ENCODE results near the gene RELT. TPM values are rescaled to one million over a fixed set of nuclear protein-coding genes. Genes with fewer than 3 reads are reported as not detected.
A peak's percentile ranks its signal among the peaks of the same experiment; 100 is the strongest.

Gene RELT
- total RNA-seq, 1 experiment from 2014 or later: 24.5 TPM

DNA sequence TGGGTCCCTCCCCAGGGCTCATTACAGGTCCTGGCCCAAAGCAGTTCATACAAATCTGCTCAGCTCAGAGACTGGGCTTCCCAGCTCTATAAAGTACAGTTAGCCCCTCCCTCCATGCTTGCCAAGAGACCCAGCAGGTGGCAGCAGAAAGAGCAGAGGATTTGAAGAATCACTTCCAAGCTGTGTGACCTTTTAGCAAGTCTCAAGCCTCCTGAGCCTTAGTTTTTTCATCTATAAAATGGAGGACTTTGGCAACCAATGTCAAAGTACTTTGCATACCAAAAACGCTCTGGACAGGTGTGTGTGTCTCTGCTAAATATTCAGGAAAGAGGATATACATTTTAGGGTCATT is 26.6 kb downstream of the RELT start:
- Histone ChIP-seq H3K4me2 (ENCODE audit: low read length) (no peak overlapping the region), H3K9me3 (ENCODE audit: low read length) (no peaks in the 10 kb centered on the region), H3K79me2 (ENCODE audit: low read length) (no peaks in the 10 kb centered on the region), H2AFZ (ENCODE audit: low read length) (no peak overlapping the region), H3K4me1 (ENCODE audit: insufficient read depth, low read length) (no peaks in the 10 kb centered on the region), H3K9ac (ENCODE audit: low read length) (no peak overlapping the region), H3K36me3 (ENCODE audit: low read depth, low read length) (0 out of 2 replicates have a peak, but pooled peaks cover 2% of the 10 kb centered on the region), H3K9me2 (replicated peaks; ENCODE audit: low read length) (no peaks in the 10 kb centered on the region), H3F3A (ENCODE audit: low read length, unreplicated experiment) (no peaks in the 10 kb centered on the region), H4K20me1 (ENCODE audit: low read length) (no peaks in the 10 kb centered on the region), H3K27ac (ENCODE audit: low read length) (no peak overlapping the region), H3K4me3 (ENCODE audit: low read length) (no peak overlapping the region), H3K27me3 (ENCODE audit: low read length) (no peaks in the 10 kb centered on the region)
- TF ChIP-seq EZH2 (IDR thresholded peaks at IDR 0.05; ENCODE audit: low read length, unreplicated experiment) (no peak), EZH2phosphoT487 (IDR thresholded peaks at IDR 0.05; ENCODE audit: borderline replicate concordance, low read length) (no peak), CTCF (conservative IDR thresholded peaks at IDR 0.05; ENCODE audit: low read depth, low read length) (peak; percentile 68)
- POLR2A ChIA-PET (ENCODE audit: unreplicated experiment): no interaction called here
- BruUV-seq (replicated peaks): no TSS peak
- DNase-seq: peak; percentile 56
- intact Hi-C loops (cut with micrococcal nuclease): loop anchor here (2.0 kb wide), 1 partner anchor 258 kb away; no protein-coding TSS in a partner anchor
- peak; percentile 70 for ATAC-seq
- CTCF ChIA-PET: interaction anchor here (0.8 to 1.2 kb wide), 3 partner anchors 52 to 258 kb away, joined by 6 to 9 read pairs (median 7); no protein-coding TSS in a partner anchor

DNA sequence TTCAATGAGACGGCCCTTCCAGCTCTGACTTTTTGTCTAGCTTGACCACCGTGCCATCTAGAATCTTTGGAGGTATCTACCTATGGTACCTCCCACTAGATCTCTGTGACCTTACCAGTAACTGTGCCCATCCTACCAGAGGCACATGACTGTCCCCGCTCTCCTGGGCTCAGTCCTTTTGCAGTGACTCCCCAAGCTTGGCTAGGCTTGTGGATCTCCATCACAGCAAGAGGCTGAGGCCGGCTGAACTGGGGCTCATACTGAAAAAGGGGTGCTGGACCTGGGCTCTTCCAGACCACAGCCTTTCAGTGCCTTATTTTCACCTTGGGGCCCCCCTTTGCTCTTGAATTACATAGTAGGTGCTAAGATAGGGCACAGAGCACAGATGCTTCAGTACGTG is 27.3 kb downstream of the RELT start:
- intact Hi-C loops (cut with micrococcal nuclease): loop anchor here (2.0 kb wide), 1 partner anchor 257 kb away; no protein-coding TSS in a partner anchor
- ChIA-PET POLR2A (ENCODE audit: unreplicated experiment) (no interaction called here), CTCF (interaction anchor here (1.2 kb wide), 1 partner anchor 222 kb away, joined by 6 read pairs; no protein-coding TSS in a partner anchor)
- ATAC-seq (no peak), DNase-seq (no peak)
- Histone ChIP-seq H4K20me1 (ENCODE audit: low read length) (no peaks in the 10 kb centered on the region), H3K27ac (ENCODE audit: low read length) (no peak overlapping the region), H3K9ac (ENCODE audit: low read length) (no peak overlapping the region), H2AFZ (ENCODE audit: low read length) (no peak overlapping the region), H3K4me1 (ENCODE audit: insufficient read depth, low read length) (no peaks in the 10 kb centered on the region), H3K9me2 (replicated peaks; ENCODE audit: low read length) (no peaks in the 10 kb centered on the region), H3K79me2 (ENCODE audit: low read length) (no peaks in the 10 kb centered on the region), H3K27me3 (ENCODE audit: low read length) (no peaks in the 10 kb centered on the region), H3K36me3 (ENCODE audit: low read depth, low read length) (0 out of 2 replicates have a peak, but pooled peaks cover 2% of the 10 kb centered on the region), H3F3A (ENCODE audit: low read length, unreplicated experiment) (no peaks in the 10 kb centered on the region), H3K4me3 (ENCODE audit: low read length) (no peak overlapping the region), H3K9me3 (ENCODE audit: low read length) (no peaks in the 10 kb centered on the region), H3K4me2 (ENCODE audit: low read length) (no peak overlapping the region)
- no TSS peak for BruUV-seq (replicated peaks)
- no peak for TF ChIP-seq CTCF (conservative IDR thresholded peaks at IDR 0.05; ENCODE audit: low read depth, low read length)
- TF ChIP-seq EZH2 (IDR thresholded peaks at IDR 0.05; ENCODE audit: low read length, unreplicated experiment): no peak
- no peak for TF ChIP-seq EZH2phosphoT487 (IDR thresholded peaks at IDR 0.05; ENCODE audit: borderline replicate concordance, low read length)

DNA sequence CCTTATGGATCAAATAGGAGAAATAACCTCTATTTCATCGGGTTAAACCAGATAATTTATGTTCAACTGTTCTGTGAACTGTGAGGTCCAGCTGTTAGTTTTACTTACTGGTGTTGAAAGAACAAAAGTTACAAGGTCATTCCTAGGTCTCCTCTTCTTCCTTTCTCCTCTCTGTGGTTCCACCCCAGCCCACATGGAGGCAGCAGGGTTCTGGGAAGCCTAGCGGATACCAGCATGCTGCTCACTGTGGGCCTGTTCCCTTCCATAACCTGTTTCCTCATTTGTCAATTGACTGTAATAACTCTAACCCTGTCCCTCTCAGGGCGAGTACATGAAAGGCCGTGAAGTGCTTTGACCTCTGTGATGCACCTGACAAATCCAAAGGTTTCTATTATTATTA is 27.8 kb downstream of the RELT start:
- Histone ChIP-seq H2AFZ (ENCODE audit: low read length) (no peak overlapping the region), H3K4me2 (ENCODE audit: low read length) (no peak overlapping the region), H4K20me1 (ENCODE audit: low read length) (no peaks in the 10 kb centered on the region), H3K9me2 (replicated peaks; ENCODE audit: low read length) (no peaks in the 10 kb centered on the region), H3K27me3 (ENCODE audit: low read length) (no peaks in the 10 kb centered on the region), H3K79me2 (ENCODE audit: low read length) (no peaks in the 10 kb centered on the region), H3K36me3 (ENCODE audit: low read depth, low read length) (peaks cover 5% of the 10 kb centered on the region; the same call in 1 of the 2 replicates), H3K9me3 (ENCODE audit: low read length) (no peaks in the 10 kb centered on the region), H3K9ac (ENCODE audit: low read length) (no peak overlapping the region), H3K4me1 (ENCODE audit: insufficient read depth, low read length) (no peaks in the 10 kb centered on the region), H3K27ac (ENCODE audit: low read length) (no peak overlapping the region), H3K4me3 (ENCODE audit: low read length) (no peak overlapping the region), H3F3A (ENCODE audit: low read length, unreplicated experiment) (no peaks in the 10 kb centered on the region)
- ChIA-PET POLR2A (ENCODE audit: unreplicated experiment) (no interaction called here), CTCF (no interaction called here)
- intact Hi-C loops (cut with micrococcal nuclease): no loop called here
- peak; percentile 68 for ATAC-seq
- DNase-seq: peak; percentile 68
- no TSS peak for BruUV-seq (replicated peaks)
- TF ChIP-seq CTCF (conservative IDR thresholded peaks at IDR 0.05; ENCODE audit: low read depth, low read length) (peak; percentile 72), EZH2phosphoT487 (IDR thresholded peaks at IDR 0.05; ENCODE audit: borderline replicate concordance, low read length) (no peak)

All from PC-3 (cell line).